Natural killer cell treated with Interleukin-12 subunit alpha and Interleukin-12 subunit beta and Interleukin-15 and Interleukin-18, amount 100 ng/mL, for 72 hours (primary cell): Measurements from ENCODE around the gene RPL31. TPM values are rescaled to one million over a fixed set of nuclear protein-coding genes. Genes with fewer than 3 reads are reported as not detected.

Source experiments
- ATAC-seq, 2 donors: fragments of 150-1000 bp; cut with Tn5 transposase in 1 of 2; sonication (Bioruptor Pico), chemical (Tn5 transposase) in 1 of 2; 2 replicates each; pipeline ENCODE4 v1.10.0; 2021
- DNase-seq: peaks from one replicate; pipeline ENCODE4 v3.0.0; 2022; ENCODE audit warnings: low spot score
- H3K27ac Mint-ChIP-seq, 2 donors: 1 replicate in 1 of 2; 2 replicates in 1 of 2; pipeline ENCODE4 v1.8.0; 2022; ENCODE audit warnings: mixed read lengths in 2 of 2, mild to moderate bottlenecking in 1 of 2, moderate library complexity in 1 of 2
- H3K27me3 Mint-ChIP-seq, 2 donors: 1 replicate in 1 of 2; 2 replicates in 1 of 2; pipeline ENCODE4 v1.8.0; 2022; ENCODE audit warnings: mixed read lengths in 2 of 2
- H3K36me3 Mint-ChIP-seq: one replicate; pipeline ENCODE4 v1.8.0; 2022; ENCODE audit warnings: mixed read lengths
- H3K4me1 Mint-ChIP-seq, 2 donors: 1 replicate in 1 of 2; 2 replicates in 1 of 2; pipeline ENCODE4 v1.8.0; 2022; ENCODE audit warnings: low read depth in 2 of 2, mixed read lengths in 2 of 2, mild to moderate bottlenecking in 1 of 2
- H3K4me3 Mint-ChIP-seq: one replicate; pipeline ENCODE4 v1.8.0; 2022; ENCODE audit warnings: mixed read lengths
- H3K9me3 Mint-ChIP-seq: 2 replicates; pipeline ENCODE4 v1.8.0; 2022; ENCODE audit warnings: mixed read lengths
- total RNA-seq, 2 donors: library from RNA; stranded (reverse); gene quantifications; one replicate each; pipeline ENCODE4 v1.2.3, GENCODE V29; 2022

The RPL31 gene
- total RNA-seq, 2 donors from 2014 or later: 623 to 1,027 TPM

DNA sequence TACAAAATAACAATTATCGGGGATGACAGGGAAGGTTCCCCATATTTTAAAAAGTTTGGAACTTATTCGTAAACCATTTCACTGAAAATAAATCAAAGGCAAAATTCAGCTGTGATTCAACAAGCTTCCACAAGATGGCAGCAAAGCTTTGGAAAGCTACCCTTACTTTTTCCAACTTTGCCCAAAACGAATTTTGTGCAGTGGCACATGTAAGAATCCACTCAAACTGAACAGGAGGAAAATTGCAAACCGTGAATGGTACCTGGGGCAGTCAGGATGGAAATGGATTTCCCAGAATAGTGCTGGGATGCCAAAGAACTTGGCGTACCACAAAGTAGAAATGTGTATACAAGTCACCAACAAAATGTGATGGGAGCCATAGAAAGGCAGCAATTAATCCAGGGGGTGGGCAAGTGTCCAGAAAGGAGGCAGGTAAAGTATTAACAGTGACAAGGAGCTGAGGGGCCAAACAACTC is 10.7 kb downstream of the RPL31 start:
- no peak overlapping the region for H3K4me3 Mint-ChIP-seq
- no peak for ATAC-seq
- peak overlapping the region; percentile 1 to 38 for H3K27ac Mint-ChIP-seq

DNA sequence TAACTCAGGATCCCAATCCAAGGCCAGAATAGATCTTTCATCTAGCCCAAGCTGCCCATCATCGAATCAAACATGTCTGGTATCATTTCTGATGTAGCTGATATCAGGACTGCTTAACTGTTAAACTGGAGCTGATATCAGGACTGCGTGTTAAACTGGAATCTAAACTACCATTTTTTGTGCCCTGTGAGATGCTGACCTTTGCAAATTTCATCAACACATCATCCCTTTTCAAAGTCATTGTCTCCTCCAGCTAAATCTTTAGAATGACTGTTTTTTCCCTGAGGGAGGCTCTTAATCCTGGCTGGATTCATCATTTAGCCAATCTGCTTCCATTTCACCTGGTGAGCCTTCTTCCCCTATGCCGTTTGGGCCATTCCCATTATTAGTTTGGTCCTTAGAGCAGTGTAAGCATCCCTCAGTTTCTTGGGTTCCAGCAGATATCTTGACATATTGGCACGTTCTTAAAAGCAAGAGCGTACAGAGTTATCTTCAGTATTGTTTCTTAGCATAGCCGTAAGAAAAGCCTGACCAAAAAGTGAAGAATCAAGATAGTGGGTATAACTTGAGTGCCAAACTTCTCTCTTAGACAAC is 12.3 kb downstream of the RPL31 start:
- no peaks in the 10 kb centered on the region for H3K9me3 Mint-ChIP-seq
- H3K4me3 Mint-ChIP-seq: no peak overlapping the region
- H3K27me3 Mint-ChIP-seq: no peaks in the 10 kb centered on the region
- H3K4me1 Mint-ChIP-seq: peaks cover 13 to 14% of the 10 kb centered on the region in 2 donors
- no peak overlapping the region for H3K27ac Mint-ChIP-seq
- peaks cover 10% of the 10 kb centered on the region for H3K36me3 Mint-ChIP-seq
- DNase-seq: no peak
- no peak for ATAC-seq

More for the DNA sequence above, 10.7 kb downstream of the RPL31 start:
- H3K36me3 Mint-ChIP-seq: peaks cover 14% of the 10 kb centered on the region
- H3K4me1 Mint-ChIP-seq: peaks cover 13 to 23% of the 10 kb centered on the region in 2 donors
- no peak for DNase-seq
- no peaks in the 10 kb centered on the region for H3K9me3 Mint-ChIP-seq
- no peaks in the 10 kb centered on the region for H3K27me3 Mint-ChIP-seq

DNA sequence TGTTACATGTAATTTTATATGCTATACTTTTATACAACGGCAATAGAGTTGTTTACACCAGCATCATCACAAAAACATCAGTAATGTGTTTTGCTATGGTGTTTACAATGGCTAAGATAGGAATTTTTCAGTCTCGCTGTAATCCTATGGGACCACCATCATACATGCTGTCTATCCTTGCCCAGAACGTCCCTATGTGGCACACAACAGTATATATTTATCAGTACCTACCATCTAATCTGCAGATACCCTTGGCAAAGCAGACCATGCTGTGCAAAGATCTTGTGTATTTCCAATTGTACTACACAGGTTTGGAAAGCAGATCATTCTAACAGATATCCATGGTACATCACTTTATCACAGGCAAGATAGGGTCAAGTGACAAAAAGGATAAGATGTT is 15.3 kb downstream of the RPL31 start:
- no peak for ATAC-seq
- H3K9me3 Mint-ChIP-seq: no peaks in the 10 kb centered on the region
- H3K36me3 Mint-ChIP-seq: peaks cover 6% of the 10 kb centered on the region
- H3K27ac Mint-ChIP-seq: no peak overlapping the region
- H3K27me3 Mint-ChIP-seq: no peaks in the 10 kb centered on the region
- no peak overlapping the region for H3K4me3 Mint-ChIP-seq
- no peak for DNase-seq
- H3K4me1 Mint-ChIP-seq: peaks cover 6 to 11% of the 10 kb centered on the region in 2 donors

DNA sequence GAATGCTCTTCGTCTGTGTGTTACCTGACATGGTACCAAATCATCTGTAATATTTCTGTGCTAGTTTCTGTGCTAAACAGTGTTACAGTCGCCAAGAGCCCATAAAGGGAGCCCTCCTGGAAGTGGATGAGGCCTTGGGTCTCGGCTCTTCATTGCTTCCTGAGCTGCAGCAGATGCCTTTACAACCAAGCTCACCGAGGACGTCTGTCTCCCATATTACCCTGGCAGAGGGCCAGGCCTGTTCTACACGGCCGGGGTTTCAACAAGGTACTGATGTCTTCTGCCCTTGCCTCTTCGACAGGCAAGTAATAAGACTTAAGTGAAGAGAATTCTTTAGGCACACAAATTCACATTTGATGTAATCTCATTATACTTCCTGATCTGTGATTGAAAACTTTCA is 16.8 kb downstream of the RPL31 start:
- peaks cover under 1% of the 10 kb centered on the region for H3K36me3 Mint-ChIP-seq
- no peak overlapping the region for H3K4me3 Mint-ChIP-seq
- no peak overlapping the region for H3K27ac Mint-ChIP-seq
- H3K27me3 Mint-ChIP-seq: no peaks in the 10 kb centered on the region
- H3K4me1 Mint-ChIP-seq: peaks cover 0 to 5% of the 10 kb centered on the region in 2 donors
- ATAC-seq: no peak
- no peaks in the 10 kb centered on the region for H3K9me3 Mint-ChIP-seq
- no peak for DNase-seq

DNA sequence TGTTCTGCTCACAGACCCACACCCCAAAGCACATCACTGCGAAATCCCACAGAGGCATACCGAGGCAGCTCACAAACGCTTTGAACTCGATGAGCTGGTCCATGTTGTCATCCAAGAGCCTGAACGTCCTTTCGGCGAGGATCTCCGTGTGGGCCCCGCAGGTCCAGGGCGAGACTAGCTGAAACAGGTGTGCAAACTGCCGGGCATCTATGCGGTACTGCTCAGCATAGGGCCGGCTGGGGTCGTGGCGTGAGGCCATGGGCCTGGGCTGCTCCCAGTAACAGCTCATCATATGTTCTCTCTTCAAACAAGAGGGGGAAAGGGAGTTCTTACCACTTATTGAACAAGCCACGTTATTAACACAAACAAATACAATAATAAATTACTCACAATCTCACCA is 20.1 kb downstream of the RPL31 start:
- Mint-ChIP-seq H3K27ac (no peak overlapping the region), H3K36me3 (no peaks in the 10 kb centered on the region), H3K27me3 (no peaks in the 10 kb centered on the region), H3K9me3 (no peaks in the 10 kb centered on the region), H3K4me3 (no peak overlapping the region), H3K4me1 (no peaks in the 10 kb centered on the region)
- ATAC-seq (no peak), DNase-seq (no peak)

DNA sequence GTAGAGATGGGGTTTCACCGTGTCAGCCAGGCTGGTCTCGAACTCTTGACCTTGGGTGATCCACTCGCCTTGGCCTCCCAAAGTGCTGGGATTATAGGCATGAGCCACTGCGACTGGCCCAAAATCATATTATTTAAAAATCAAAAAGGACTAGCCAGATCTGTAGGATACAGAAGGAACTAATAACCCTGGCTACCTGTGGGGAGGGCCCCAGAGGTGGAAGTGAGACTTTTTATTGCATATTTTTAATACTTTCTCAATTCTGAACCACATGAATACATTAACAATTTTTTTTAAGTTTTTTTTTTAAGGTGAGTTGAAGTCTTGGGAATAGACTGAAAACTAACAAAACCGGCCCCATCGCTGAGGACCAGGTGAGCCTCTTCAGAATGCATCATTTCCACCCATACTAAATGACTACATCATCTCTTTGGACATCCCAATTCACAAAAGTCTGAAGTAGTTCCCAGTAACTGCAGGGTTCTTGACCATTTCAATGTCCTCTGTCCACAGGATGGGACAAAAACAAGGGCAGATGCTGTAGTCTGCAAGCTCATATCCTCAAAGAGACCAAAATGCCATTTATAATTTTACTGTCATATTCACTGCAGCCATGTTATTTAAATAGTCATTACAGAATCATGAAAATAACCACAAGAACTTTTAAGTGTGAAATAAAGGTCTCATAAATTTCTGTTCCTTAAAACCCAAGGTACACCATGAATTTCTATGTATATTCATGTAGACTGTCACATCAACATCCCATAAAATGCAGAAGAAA is 21.4 kb downstream of the RPL31 start:
- no peak for ATAC-seq
- Mint-ChIP-seq H3K27ac (no peak overlapping the region), H3K27me3 (no peaks in the 10 kb centered on the region), H3K36me3 (no peaks in the 10 kb centered on the region), H3K4me3 (no peak overlapping the region), H3K4me1 (no peaks in the 10 kb centered on the region), H3K9me3 (no peaks in the 10 kb centered on the region)
- DNase-seq: peak; percentile 12

DNA sequence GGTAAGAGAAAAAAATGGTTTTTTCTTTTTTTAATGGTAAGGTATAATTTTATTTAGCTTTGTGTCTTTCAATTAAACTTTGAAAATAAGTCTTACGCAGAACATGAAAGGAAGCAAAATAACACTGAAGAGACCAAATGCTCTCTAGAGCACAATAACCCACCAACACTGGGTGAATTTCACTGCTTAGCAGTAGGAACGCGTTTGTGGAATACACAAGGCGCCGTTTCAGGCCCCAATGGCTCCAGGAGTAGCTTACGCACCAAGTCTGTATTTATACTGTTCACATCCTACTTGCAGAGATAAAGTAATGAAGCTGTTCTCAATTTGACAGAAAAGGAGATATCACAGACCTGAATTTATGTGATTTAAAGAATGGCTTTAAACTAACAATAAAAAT is 23.5 kb downstream of the RPL31 start:
- H3K27me3 Mint-ChIP-seq: no peaks in the 10 kb centered on the region
- DNase-seq (no peak), ATAC-seq (no peak)
- no peak overlapping the region for H3K27ac Mint-ChIP-seq
- H3K36me3 Mint-ChIP-seq: no peaks in the 10 kb centered on the region
- H3K4me3 Mint-ChIP-seq: no peak overlapping the region
- no peaks in the 10 kb centered on the region for H3K4me1 Mint-ChIP-seq
- no peaks in the 10 kb centered on the region for H3K9me3 Mint-ChIP-seq

DNA sequence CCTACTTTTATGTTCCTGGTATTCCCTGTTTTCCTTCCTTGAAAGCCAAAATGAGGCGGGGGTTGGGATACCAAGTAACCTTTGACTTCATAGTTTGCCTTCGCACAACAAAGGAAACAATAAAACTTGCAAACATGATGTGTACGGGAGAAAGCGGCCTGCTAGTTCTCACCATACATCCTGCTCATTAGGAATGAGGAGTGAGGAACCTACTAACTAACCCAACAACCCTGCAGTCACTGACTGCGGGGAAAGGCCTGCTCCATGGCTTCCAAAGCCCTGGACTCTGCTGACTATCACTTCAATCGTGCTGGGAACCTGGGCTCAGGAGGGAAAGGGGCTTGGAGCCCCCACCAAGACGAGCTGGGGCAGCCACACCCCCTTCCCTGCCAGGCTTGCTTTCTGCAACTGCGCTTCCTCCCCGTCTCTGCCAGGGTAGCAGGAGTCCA is 24.2 kb downstream of the RPL31 start:
- Mint-ChIP-seq H3K36me3 (no peaks in the 10 kb centered on the region), H3K9me3 (no peaks in the 10 kb centered on the region), H3K4me1 (no peaks in the 10 kb centered on the region), H3K4me3 (no peak overlapping the region), H3K27ac (no peak overlapping the region), H3K27me3 (no peaks in the 10 kb centered on the region)
- ATAC-seq (no peak), DNase-seq (peak; percentile 8)

DNA sequence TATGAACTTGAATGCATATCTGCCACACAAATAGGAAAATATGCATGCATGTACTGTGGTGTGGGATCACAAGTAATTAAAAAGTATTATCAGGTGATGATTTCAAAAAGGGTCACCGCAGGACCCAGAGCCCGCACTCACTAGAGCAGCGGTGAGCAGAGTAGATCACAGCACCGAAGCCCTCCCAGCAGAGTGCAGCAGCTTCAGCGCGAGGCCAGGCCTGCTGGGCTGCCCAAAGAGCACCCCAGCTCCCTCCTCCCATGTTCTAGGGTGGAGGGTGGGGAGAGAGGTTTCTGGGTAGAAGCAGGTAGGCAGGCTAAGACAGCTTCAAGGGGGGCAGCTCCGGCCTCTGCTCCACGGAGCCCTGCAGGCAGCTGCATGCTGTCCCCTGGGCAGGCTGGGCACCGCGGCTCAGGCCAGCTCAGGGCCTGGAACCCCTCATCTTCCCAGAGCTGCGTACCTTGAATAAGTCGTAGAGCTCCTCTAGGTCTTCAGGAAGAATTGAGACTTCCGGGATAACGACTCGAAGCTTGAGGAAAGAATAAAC is 24.9 kb downstream of the RPL31 start:
- ATAC-seq (peak in 1 of 2 donors; percentile 33), DNase-seq (no peak)
- Mint-ChIP-seq H3K9me3 (no peaks in the 10 kb centered on the region), H3K4me3 (no peak overlapping the region), H3K4me1 (no peaks in the 10 kb centered on the region), H3K27ac (no peak overlapping the region), H3K36me3 (no peaks in the 10 kb centered on the region), H3K27me3 (peaks cover 0 to 2% of the 10 kb centered on the region in 2 donors)

DNA sequence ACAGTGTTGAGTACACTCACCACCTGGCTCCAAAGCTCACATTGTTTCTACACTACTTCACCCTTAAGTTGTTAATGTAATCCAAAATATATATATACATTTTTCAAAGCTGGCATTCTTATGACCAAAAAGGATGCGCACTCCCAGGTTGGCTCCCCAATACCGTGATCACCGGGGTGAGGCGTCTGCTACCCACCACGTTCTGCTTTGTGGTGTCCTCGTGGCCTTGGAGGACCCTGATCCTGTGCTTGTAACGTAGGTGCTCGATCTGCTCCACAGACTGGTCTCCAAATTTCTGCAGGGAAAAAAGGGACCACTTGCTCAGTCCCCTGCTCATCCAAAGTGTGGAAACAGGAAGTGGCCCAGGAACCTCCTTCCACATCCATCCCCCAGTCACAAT is 25.8 kb downstream of the RPL31 start:
- Mint-ChIP-seq H3K4me3 (no peak overlapping the region), H3K36me3 (no peaks in the 10 kb centered on the region), H3K9me3 (no peaks in the 10 kb centered on the region), H3K4me1 (no peaks in the 10 kb centered on the region), H3K27me3 (peaks cover 0 to 2% of the 10 kb centered on the region in 2 donors), H3K27ac (no peak overlapping the region)
- no peak for ATAC-seq
- DNase-seq: no peak

DNA sequence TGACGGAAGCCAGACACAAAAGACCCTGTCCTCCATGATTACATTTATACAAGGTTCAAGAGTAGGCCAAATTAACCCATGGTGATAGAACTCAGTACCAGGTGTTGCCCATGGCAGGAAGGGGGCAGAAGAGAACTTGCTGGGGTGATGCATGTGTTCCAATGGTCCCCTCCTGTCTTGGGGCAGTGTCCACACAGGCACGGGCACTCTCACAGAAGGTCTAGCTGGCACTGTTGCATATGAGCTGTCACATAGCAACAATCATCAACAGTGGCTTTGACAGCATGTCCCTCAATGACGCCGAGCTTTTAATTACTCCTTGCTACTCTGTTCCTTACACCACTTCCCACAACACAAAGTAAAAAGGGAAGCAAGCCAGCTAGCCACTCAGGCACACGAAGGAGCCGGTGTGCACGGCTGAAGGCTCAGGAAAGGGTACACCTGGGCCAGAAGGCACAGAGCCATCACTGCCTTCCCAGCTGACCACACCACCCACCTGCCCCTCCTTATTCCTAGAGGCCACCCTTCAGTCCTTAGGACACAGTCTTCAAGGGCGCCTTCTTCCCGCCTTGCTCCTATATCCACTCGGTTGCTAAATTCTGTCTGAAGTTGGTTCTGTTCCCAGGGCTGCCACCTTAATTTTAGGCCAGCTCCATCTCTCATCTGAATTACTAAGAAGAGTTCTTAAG is 28.9 kb downstream of the RPL31 start:
- H3K27me3 Mint-ChIP-seq: peaks cover 0 to 2% of the 10 kb centered on the region in 2 donors
- ATAC-seq: no peak
- H3K4me3 Mint-ChIP-seq: no peak overlapping the region
- no peaks in the 10 kb centered on the region for H3K4me1 Mint-ChIP-seq
- no peak overlapping the region for H3K27ac Mint-ChIP-seq
- peak; percentile 25 for DNase-seq
- no peaks in the 10 kb centered on the region for H3K9me3 Mint-ChIP-seq
- no peaks in the 10 kb centered on the region for H3K36me3 Mint-ChIP-seq

DNA sequence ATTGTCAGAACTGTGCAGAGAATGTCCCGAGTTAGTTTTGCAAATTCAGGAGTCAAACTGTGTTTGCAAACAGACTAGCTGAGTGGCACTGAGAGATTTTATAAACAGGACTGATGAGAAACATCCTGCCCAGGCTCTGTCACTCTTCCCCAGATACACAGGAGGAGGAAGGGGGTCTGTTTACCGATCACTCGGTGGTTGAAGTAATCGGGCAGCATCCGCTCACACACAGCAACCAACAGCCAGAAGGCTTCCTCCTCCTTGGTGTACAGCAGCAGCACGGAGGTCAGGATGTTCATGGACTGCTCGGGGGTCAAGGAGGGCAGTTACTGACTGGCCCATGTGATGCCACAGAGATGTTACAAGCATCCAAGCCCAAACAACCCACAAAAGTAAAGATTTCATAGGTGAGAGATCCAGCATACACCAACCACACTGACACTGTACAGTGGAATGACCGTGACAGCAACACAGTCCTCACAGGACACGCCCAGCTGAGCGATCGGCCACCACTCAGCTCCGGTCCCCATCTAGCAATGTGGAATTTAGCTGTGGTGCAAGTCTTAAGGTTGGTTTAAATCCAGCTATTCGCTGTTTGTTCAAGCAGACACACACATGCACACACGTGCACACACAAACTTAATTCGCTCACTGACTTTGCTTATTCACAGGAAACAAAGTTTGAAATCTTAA is 30.1 kb downstream of the RPL31 start:
- H3K4me3 Mint-ChIP-seq: no peak overlapping the region
- peaks cover 0 to 2% of the 10 kb centered on the region in 2 donors for H3K27me3 Mint-ChIP-seq
- no peak overlapping the region for H3K27ac Mint-ChIP-seq
- no peak for DNase-seq
- H3K4me1 Mint-ChIP-seq: no peaks in the 10 kb centered on the region
- ATAC-seq: peak in 1 of 2 donors; percentile 48
- H3K9me3 Mint-ChIP-seq: no peaks in the 10 kb centered on the region
- H3K36me3 Mint-ChIP-seq: no peaks in the 10 kb centered on the region

DNA sequence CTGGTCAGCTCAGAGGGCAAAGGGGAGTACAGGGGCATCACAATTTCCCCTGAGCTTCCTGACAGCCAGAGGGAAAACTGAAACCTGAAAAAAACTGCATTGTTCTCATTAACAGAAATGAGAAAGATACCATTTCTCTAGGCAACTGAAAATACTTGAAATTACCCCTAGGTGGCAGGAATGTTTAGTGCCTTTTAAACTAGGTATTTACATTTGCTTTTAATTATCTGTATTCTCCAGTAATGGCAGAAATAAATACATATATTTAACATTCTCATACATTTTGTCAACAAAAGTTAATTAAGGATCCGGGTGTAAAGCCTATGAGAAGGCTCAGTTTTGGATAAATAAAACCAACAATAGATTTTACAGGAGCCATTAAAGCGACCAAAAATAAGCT is 34.5 kb downstream of the RPL31 start:
- Mint-ChIP-seq H3K9me3 (no peaks in the 10 kb centered on the region), H3K27ac (no peak overlapping the region)
- DNase-seq: no peak

More for the DNA sequence above, 34.5 kb downstream of the RPL31 start:
- peaks cover 0 to 10% of the 10 kb centered on the region in 2 donors for H3K27me3 Mint-ChIP-seq
- H3K36me3 Mint-ChIP-seq: no peaks in the 10 kb centered on the region
- H3K4me3 Mint-ChIP-seq: no peak overlapping the region
- no peak for ATAC-seq
- H3K4me1 Mint-ChIP-seq: peaks cover 5 to 7% of the 10 kb centered on the region in 2 donors
